Gastroesophageal sphincter (tissue), 3 donors: ENCODE results near the gene LGR4.

Source experiments
- POLR2A ChIP-seq, 2 donors: fragments of 450-650 bp; IDR thresholded peaks; one replicate each; pipeline ENCODE4 v1.6.1; 2017; ENCODE audit warnings: antibody characterized with exemption in 2 of 2, mild to moderate bottlenecking in 2 of 2, moderate library complexity in 1 of 2
- POLR2AphosphoS5 ChIP-seq: sonication (generic); formaldehyde crosslinking; IDR thresholded peaks from one replicate; pipeline ENCODE4 v1.6.1; 2017; ENCODE audit warnings: antibody characterized with exemption
- TF ChIP-seq, protein P1 (sequence below), 4 experiments: fragments of 200-600 bp in 2 of 4; fragments of 450-650 bp in 2 of 4; sonication (generic) in 1 of 4; IDR thresholded peaks; one replicate each; pipeline ENCODE4 v1.5.1; 2017 to 2019; ENCODE audit warnings: antibody characterized with exemption in 4 of 4, mild to moderate bottlenecking in 2 of 4, moderate library complexity in 2 of 4

DNA sequence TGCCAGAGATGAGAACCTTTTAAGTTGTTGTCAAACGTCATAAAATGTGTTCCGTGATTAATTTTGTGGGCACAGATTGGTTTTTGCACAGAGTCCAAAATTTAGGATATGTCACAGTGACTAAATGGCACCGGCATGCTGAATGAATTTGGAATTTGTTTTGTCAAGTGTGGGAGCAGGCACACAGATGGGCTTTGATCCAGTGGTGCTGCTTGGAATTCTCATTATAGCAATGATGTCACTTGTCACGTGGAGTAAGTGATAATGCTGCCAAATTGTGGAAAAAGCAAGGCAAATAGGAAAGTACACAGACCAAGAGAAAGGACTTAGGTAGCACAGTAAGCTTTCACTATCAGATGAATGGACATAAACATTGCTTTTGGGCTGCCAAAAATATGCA, 42.0 kb upstream of the LGR4 start:
- TF ChIP-seq, protein P1, sequence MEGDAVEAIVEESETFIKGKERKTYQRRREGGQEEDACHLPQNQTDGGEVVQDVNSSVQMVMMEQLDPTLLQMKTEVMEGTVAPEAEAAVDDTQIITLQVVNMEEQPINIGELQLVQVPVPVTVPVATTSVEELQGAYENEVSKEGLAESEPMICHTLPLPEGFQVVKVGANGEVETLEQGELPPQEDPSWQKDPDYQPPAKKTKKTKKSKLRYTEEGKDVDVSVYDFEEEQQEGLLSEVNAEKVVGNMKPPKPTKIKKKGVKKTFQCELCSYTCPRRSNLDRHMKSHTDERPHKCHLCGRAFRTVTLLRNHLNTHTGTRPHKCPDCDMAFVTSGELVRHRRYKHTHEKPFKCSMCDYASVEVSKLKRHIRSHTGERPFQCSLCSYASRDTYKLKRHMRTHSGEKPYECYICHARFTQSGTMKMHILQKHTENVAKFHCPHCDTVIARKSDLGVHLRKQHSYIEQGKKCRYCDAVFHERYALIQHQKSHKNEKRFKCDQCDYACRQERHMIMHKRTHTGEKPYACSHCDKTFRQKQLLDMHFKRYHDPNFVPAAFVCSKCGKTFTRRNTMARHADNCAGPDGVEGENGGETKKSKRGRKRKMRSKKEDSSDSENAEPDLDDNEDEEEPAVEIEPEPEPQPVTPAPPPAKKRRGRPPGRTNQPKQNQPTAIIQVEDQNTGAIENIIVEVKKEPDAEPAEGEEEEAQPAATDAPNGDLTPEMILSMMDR (IDR thresholded peaks at IDR 0.05) = no peak
- TF ChIP-seq POLR2A (IDR thresholded peaks at IDR 0.05) (no peak), POLR2AphosphoS5 (no peak)
